HG02763 (cell line): ENCODE results near the gene RBM38.

Source experiments
- ATAC-seq: cut with Tn5 transposase; IDR thresholded peaks from one replicate; pipeline ENCODE4 v1.9.1; 2021; ENCODE audit warnings: mild to moderate bottlenecking, moderate library complexity; ENCODE audit not compliant: unreplicated experiment

RBM38 gene

DNA sequence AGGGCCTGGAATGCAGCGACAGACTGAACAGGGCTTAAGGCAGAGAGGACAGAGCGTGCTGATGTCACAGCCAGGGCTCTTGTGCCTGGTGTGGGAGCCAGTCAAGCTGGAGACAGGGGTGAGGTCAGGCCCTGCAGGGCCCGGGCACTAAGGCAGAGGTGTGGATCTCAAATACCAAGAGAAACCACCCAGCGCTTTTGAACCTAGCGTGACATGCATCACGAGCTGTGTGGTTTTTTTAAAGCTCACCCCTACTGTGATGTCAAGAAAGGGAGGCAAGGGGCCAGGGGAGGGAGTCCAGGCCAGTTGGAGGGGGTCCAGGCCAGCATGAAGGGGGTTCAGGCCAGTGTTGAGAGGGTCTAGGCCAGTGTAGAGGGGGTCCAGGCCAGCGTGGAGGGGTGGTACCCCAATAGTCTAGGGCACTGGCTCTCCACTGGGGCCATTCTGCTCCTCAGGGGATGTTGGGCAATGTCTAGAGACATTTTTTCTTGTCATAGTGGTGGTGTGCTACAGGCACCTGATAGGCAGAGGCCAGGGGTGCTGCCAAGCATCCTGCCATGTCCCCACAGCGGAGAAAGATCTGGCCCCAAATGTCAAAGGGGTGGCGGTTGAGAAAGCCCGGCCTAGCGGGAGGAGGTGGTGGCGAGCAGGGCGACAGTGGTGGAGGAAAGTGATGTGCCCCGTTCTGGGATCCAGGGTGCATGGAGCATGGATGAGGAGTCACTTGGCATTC lies 42.6 kb downstream of the RBM38 start:
- ATAC-seq = no peak

DNA sequence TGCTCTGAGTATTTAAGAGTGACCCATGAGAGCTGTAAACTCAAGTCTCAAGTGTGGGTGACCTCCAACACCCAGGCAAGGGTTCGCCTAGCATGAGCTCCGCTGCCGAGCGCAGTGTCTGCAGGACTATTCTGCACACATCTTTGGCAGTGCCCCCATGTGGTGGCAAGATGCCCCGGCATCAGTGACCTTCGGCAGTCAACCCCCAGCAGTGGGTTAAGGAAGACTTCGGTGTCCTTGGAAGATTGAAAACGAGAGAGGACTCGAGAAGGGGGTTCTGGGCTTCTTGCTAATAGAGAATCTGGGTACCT lies 43.1 kb downstream of the RBM38 start:
- ATAC-seq = no peak

DNA sequence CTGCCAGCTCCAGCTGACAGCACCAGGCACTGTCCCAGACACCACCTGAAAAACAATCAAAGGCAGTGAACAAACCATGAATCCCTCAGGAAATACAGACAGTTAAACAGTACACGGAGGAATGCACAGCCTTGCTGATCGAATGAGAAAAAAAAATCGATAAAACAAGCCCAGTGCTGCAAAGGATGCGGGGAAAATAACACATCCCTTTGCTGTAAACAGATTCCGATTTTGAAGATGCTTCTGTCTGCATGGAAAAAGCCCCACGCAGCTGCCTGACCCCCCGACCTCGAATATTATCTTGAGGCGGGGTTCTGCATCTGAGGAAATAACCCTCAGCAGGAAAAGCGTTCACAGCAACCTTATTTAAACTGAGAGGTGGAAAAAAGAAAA lies 43.9 kb downstream of the RBM38 start:
- no peak for ATAC-seq

DNA sequence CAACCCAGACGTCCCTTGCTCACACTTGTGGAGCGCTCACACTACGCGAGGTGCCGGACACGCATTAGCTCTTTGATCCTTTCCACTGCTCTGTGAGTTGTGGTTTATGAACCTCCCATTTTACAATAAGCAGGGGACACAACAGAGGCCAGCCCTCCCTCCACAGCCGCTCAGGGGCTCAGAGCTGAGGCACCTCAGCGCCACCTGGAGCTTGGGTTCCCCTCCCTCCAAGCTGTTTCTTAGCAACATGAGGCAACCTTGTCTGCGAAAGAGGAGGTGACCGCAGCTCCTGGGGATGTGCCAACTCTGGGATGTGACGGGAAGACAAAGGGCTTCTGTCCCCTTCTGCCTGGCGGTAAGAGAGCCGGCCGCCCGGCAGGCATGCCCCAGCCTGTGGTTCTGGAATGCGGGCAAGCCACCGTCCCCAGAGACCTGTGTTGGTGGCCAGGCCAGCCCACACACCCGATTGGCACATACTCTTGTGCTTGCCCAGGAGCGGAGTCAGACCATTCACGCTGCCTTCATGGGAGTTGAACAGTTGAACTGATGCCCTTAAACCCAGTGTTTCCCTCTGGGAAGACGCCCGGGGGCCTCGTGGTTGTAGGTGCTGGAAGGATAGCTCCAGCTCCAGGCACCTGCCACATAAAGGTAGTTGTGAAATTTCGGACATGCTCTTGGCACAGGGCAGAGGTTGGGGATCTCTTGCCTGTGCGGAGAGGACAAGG lies 44.5 kb downstream of the RBM38 start:
- ATAC-seq = no peak

DNA sequence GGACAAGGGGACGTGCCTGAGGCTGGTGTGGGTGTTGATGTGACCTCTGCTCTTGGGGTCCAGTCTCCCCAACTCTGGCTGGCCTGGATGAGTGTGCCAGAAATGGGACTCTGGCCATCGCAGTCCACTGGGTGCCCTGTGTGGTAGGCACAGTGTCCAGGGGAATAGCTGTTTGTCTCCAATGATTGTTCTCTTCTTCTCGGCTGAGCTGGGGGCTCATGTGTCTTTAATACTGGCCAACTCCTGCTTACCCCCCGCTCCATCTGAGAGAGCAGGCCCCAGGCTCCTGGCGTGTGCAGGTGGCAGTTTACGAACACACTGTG lies 45.0 kb downstream of the RBM38 start:
- ATAC-seq = no peak

DNA sequence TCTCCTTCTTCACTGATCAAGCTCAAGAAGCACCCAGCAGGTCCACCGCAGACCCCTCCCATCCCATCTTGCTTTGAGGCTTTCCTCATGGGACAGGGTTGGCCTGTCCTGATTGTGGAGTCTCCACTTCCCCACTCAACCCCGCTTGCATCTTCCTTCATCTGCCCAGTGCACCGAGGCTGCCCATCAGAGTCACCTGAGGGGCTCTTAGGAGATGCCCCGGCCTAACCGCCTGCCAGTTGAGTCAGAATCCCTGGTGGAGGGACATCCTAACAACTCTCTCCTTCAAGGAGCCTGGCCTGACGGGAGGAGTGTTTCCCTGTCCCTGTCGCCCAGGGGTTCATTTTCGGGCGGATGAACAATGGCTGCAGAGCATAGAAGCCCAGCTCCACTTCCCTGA lies 46.1 kb downstream of the RBM38 start:
- no peak for ATAC-seq

DNA sequence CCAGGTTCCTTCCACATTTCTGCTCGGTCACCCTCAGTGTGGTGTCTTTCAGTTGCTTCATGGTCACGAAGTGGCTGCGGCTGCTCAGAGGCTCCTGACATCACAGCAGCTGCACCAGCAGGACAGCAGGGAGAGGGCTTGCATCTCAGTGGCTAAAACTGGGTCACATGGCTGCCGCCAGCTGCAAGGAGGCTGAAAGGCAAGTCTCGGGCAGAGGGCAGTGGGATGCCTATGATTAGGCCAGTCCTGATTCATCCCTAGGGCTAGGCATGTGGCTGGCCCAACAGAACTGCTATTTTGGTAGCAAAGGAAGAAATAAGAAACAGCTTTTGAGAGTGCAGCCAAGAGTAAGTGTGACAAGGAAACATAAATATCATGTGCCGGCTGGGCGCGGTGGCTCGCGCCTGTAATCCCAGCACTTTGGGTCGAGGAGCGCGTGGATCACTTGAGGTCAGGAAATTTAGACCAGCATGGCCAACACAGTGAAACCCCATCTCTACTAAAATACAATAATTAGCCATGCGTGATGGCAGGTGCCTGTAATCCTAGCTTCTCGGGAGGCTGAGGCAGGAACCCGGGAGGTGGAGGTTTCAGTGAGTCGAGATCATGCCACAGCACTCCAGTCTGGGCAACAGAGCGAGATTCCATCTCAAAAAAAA lies 46.6 kb downstream of the RBM38 start:
- ATAC-seq = no peak

DNA sequence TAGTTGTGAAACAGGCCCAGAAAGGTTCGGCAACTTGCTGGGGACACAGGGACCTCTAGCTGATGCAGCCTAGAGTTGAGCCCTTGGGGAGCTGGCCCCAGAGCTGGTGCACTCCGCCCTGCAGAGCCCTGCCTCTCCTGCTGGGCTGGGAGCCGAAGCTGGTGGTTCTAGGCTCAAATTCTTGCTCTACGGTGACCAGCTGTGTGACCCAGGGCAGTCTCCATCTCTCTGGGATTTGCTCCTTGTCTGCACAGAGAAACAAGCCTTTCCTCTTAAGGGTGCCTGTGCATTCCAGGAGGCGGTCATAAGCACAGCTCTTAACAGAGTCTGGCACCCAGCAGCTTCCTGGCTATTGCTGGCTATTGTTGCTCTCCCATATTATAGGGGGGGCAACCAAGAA lies 47.4 kb downstream of the RBM38 start:
- ATAC-seq = no peak

DNA sequence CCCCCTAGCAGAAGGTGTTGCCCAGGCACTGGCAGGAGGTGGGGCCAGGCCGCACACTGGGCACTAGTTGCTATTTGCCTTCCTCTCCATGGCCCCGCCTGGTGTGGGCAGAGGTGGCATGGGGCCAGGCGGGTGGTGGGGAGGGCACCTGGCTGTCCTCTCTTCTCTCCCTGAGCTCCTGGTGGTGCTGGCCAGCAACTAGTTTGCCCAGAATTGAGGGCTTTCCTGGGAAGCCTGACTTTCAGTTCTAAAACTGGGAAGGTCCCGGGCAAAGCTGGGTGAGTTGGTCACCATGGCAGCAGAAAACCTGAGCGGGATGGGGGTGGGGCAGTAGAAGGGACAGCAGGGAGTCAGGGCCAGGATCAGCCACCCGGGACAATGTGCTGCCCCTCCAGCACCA lies 48.2 kb downstream of the RBM38 start:
- no peak for ATAC-seq

DNA sequence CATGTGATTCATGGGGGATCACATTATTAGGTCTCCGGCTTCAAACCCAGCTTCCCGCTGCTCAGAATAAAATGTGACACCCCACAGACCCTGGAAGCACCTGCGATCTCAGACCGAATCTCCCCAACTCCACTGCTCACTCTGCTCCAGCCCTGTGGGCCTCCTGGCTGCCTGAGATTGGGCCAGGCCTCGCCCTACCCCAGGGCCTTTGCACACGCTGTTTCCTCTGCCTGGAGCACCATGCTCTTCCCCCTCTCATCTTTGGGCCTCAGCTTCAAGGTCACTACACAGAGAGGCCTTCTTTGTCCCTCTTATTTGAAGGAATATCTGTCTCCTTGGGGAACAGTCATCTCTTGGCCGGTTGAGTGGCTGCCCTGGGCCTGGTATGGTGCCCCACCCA lies 48.8 kb downstream of the RBM38 start:
- no peak for ATAC-seq

DNA sequence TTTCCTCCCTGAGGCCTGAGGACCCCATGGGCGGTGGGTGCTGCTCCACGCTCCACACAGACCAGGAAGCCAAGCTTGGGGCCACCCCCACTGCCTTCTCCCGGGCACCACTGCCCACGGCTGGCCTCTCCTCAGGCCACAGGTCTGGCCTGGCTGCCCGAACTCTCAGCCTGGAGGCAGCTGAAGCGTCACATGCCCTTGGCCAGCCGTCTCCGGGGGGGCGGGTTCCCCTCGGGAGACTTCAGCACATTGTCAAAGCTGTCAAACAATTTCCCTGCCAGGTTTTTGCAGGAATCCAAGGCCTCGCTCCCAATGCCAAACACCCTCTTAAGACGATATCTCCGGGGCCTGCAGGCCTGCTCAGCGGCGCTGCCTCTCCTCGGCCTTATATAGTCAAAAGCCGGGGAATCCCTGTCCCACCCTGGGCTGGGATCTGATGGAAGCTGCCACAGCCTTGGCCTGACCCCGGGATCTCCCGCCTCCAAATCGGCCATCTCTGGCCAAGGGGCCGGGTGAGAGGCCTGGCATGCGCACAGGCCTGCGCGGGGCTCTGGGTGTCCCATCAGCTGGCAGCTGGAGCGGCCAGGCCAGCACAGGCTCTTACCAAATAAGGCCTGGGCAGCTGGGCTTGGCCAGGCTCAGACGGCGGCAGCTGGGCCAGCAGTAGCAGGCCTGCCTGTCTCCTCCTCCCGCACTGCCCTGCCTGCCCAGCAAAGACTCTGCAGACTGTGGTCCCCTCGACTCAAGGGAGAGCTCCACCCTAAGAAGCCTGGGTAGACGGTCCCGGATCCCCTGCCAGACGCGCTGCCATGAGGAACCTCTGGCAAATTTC lies 49.7 kb downstream of the RBM38 start:
- ATAC-seq = no peak

DNA sequence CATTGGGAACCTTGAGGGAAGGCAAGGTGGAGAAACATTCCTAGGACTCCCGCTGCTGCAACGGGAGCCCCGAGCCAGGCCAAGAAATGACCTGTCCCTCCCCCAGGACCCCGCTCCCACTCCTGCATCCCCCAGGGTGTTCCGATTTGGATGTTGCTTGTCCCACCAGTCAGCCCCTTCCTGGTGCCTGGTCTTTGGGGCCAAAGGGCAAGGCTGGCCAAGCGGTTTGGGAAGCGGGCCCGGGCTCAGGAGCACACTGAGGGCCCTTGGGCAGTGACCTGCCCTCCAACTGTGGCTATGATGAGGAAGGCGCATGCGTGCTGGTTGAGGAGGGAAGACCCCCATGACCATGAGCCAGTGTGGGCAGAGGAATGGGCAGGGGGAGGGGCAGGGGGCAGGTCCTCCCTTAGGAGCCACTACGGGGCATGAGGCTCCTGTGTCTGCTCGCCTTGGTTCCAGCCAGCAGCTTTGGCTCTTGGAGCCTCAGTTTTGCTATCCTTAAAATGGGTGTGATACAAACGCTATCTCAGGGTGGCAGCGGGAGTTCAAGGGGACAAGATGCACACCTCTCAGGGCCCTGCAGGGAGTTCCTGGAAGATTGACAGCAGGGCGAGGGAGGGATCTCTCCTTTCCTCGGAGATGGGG lies 50.4 kb downstream of the RBM38 start:
- no peak for ATAC-seq

DNA sequence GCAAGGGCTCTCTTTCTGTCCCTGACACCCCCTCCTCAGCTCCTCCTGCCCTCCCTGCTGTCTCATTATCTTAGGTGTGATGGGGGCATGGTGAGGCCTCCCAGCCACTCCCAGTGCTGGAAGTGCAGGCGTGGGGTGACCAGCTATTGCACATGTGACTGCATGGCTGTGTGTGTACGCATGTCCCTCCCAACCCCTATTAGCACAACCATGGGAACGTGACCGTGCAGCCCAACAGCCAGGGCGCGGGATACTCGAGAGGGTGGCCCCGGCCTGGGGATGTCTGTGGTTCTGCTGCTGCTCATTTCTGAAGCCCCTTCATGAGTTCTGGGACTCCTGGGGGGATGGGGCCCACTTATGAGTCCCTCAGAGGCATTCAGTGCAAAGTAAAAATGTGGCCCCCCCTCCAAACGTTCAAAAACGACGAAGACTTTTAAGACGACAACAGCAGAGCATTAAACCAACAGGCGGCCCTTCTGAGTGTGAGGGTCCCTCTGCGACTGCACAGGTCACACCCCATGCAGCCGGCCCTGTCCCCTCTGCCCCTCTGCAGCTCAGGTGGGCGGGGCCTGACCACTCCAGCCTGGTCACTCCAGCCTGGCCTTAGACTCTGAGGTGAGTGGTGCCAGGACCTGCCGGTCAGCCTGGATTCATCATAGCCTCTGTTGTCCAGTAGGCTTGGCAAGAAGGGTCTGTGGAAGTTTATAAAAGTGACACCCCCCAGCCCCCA lies 51.1 kb downstream of the RBM38 start:
- ATAC-seq = no peak

DNA sequence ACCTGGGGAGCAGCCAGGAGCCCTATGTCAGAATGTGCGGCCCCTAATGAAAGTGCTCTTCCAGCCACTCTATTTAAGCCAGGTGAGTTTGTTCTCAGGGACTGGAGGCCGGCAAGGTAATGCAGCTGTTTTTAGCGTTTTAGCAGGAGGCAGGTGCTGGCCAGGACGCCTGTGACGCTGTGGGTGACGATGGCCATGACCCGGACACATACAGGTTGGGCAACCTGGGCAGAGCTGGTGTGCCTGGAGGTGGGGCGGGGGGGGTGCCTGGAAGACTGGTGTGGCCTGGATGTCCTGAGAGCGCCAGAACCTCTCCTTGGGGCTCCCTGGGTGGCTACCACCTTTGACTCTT lies 51.7 kb downstream of the RBM38 start:
- ATAC-seq = no peak

DNA sequence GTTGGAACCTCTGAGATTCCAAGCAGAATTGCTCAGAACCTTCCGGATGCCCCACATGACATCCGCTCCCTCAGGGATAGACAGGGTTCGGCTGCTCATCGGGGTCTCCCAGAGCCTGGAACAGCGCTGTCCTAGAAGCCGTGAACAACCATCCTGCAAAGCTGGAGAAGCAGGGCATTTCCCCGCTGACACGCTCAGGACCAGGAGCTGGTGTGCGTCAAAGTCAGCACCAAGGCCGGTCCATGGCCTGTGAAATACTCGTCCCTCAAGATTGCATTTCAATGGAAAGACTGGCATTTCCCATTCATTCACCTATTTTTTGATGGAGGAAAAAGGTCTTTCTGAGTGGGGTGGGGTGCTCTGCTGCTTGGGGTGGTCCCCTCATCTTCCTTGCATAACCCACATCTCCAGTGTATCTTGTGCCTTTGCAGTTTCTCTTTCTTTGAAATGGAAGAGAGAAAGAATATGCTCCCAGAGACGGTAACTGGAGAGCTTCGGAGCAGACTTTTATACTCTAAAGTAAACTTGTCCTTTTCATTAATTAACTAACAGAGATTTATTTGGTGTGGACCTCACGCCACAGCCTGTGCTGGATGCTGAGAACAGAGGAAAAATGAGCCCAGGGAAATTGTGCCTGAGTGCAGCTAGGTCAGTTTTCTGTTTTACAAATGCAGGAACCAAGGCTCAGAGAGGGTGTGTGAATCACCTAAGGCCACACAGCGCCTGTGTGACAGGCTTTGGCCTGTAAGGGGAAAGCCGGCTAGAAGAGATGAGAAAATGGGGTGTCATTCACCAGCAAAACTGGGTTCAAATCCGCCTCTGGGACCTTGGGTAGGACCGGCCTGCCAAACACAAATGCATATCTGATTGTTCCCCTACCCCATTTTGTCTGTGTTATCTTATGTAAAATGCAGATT lies 52.4 kb downstream of the RBM38 start:
- no peak for ATAC-seq

DNA sequence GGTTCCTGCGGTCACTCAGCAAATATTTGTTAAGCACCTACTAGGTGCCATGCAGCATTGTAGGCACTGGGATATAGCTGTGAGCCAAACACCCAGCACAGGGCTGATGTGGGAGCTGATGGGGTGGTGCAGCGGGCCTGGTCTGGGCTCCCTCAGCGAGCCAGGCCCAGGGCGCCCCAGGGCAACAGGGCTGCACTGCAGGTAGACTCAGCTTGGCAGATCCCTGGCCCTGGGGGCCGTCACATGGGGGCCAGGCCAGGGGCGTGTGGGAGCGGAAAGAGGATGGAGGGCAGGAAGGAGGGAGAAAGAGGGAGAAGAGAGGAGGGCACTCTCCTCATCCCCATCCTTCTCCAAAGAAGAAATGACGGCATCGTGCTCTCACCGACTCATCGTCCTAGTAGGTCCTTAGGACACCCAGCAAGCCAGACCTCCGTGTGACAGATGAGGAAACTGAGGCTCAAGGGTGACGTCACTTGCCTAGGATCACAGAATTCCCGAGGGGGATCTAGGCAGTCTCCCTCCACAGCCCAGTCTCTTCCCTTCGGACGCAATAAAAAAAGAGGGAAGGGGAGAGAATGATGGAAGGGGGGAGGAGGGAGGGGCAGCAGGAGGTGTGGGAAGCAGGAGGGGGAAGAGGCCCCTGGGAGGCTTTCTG lies 53.3 kb downstream of the RBM38 start:
- no peak for ATAC-seq

DNA sequence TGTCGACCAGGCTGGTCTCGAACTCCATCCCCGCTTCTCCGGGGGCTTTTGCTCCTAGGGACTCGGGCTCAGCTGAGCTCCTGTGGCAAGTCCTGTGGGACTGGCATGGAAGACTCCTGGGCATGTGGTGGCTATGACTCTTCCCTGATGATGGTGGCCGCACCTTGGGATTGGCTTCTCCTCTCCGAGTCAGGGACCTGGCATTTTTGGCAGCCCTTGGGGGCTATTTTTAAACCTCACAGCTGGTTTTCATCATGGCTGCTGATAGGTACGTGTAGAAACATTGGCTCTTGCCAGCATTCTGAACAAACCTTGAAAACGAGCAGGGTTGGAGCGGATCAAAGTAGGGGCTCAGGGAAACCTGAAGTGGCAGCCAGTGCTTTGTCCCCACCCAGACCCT lies 54.1 kb downstream of the RBM38 start:
- ATAC-seq = no peak

DNA sequence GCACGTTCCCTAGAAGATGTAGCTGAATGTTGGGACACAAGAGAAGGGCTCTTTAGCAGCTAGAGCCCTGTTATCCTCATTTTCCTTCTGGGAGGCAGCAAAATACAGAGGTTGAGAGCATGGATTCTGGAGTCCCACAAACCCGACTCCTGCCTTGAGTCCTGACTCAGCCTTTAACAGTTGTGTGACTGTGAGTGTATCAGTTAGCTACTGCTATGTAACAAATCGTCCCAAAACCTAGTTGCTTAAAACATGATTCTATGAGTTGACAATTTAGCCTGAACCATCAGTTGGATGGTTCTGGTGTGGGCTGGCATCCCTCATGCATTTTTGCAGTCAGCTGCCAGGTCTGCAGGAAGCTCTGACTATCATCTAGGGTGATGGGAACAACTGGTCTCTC lies 54.6 kb downstream of the RBM38 start:
- no peak for ATAC-seq

DNA sequence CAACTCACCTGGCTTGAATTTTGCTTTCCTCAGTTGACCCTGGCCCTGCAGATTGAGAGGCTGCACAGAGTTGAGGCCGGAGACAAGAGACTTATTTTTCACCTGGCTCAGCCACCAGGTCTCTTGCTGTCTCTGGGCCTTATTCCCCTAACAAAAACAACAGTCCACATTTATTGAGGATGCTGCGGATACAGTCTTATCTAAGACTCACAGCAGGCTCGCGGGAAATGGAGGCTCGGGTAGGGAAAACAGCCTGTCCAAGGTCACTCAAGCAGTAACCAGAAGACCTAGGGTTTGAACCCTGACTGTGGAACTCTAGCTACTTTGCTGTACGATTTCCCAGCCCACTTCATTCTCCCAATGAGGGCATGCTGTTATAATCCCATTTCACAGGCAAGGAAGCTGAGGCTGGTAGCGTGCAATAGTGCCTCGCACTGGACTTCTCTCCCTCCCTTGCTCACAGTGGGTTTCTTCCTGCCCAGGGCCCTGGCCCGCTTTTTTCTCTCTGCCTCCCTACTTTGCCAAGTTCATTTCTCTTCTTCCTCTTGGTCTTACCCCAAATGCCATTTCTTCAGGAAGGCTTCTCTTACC lies 57.7 kb downstream of the RBM38 start:
- no peak for ATAC-seq
